HG03108 (cell line): ENCODE data around the gene KCNC1.

ENCODE experiments used
- ATAC-seq: cut with Tn5 transposase; IDR thresholded peaks from one replicate; pipeline ENCODE4 v1.9.1; 2021; ENCODE audit warnings: moderate library complexity; ENCODE audit not compliant: unreplicated experiment

The KCNC1 gene

DNA sequence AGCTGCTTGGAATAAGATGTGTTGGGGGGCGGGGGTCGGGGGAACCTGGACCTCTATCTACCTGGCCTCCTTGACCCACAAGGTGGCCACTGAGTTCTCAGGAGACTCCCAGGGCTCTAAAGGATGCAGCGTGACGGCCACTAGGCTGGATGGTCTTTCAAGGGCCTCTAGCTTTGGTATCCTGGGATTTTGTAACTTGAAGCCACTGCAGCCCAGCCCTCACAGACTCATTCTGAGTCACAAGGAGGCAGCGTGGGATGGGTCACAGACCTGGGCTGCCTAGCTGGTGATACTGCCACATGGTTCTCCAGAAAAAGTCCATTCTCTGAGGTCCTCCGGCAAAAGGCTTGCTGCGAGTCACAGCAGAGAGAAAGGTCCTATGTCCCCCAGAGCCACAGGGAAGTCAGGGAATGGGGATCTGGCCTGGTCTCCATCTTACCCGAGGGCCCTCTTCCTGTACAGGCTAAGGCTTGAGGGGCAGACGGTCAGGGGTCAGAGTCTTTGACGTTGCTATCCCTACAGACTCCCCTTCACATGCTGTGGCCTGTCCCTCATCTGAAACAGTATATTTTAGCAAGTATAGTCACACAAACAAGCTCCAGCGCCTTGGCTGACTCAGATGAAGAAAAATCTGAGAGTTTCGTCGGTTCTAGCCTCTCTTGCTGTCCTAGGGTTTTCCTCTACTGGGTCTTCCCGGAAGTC lies 52.4 kb downstream of the KCNC1 start:
- ATAC-seq, result no peak

GRCh38 chr11:17788084-17788483 lies 53.5 kb downstream of the KCNC1 start:
- ATAC-seq, result no peak

- ATAC-seq, result no peak
These were observed 55.9 kb downstream of the KCNC1 start for GRCh38 chr11:17790453-17790852.

- no peak for ATAC-seq
These were observed 56.6 kb downstream of the KCNC1 start for GRCh38 chr11:17791144-17791543.

- no peak for ATAC-seq
These were observed 57.6 kb downstream of the KCNC1 start for GRCh38 chr11:17792161-17792560.

GRCh38 chr11:17793642-17794170 lies 59.1 kb downstream of the KCNC1 start:
- no peak for ATAC-seq

- ATAC-seq, result no peak
These were observed 60.4 kb downstream of the KCNC1 start for GRCh38 chr11:17794981-17795380.

DNA sequence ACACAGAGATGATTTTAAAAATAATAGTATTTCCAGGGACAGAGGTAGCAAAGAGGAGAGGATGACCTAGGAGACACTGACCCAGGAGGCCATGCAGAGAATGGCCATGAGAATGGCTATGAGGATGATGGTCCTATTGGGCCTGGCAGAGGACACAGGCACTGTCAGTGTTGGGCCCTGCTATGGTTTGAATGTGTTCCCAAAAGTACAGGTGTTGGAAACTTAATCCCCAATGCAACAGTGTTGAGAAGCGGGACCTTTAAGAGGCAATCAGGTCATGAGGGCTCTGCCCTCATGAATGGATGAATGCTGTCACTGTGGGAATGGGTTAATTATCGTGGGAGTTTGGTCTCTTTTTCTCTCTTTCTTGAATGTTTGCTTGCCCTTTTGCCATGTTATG lies 61.6 kb downstream of the KCNC1 start:
- no peak for ATAC-seq

DNA sequence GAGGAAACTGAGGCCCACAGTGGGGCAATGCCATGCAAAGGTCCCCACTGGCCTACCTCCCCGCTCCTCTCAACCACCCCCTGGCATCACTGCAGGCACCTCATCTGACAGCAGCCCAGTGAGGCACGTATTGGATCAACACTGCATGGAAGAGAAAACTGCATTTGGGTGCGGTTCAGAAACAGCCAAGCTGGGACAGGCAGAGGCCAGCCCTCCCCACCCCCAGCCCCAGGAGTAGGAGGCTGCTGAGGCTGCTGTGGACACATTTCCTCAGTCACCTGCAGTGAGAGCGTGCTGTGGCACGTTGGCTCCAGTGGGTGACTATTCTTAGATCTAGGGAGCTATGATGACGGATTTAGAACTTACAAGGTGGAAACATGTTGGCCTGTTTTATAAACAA lies 63.7 kb downstream of the KCNC1 start:
- ATAC-seq, result no peak

DNA sequence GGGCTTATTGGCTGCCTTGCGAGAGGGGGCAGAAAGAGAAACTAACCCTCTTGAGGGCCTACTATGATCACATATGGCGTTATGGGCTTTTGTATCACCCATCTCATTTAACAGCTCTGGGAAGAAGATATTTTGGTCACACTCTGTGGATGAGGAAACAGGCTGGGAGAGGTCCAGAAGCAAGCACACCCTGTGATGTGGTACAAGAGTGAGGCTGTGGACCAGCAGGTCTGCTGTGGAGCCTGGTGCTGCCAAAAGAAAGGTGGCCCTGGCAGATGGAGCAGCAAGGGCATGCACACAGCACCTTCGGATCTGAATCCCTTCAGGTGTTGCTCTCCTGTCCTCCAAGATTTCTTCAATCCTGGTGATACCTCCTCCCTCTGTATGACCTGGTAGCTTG lies 64.1 kb downstream of the KCNC1 start:
- no peak for ATAC-seq

DNA sequence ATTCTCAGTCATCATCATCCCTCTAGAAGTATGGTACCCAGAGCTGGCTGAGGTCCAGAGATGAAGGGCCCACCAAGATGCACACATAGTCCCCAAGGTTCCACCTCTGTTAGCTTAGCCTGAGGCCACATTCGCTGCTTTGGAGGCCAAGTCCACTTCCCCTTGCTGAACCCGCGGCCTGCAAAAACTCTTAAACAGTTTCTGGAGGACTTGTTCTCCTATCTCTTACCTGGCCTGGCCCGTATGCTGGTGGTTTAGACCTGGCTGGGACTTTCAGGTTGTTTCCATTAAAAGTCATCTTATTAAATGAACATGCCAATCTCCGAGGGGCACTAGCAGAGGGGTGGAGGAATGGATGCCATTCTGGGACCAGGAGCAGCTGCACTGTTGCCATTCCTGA lies 64.6 kb downstream of the KCNC1 start:
- no peak for ATAC-seq

- ATAC-seq, result no peak
These were observed 66.6 kb downstream of the KCNC1 start for GRCh38 chr11:17801166-17801565.

DNA sequence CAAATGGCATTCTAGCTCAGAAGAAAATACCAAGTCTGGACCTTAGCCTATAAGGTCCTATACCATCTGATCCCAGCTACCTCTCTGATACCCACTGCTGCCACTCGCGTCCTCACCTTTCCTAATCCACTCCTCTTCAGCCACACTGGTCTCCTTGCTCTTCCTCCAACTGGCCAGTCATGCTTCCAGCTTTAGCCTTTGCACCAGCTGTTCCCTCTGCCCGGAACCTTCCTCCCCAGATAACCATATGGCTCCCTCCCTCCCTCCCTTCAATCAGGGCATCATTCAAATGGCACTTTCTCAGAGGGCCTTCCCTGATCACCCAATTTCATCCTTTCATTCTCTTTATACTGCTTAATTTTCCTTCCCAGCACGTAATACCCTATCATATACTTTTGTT lies 67.9 kb downstream of the KCNC1 start:
- ATAC-seq, result no peak

DNA sequence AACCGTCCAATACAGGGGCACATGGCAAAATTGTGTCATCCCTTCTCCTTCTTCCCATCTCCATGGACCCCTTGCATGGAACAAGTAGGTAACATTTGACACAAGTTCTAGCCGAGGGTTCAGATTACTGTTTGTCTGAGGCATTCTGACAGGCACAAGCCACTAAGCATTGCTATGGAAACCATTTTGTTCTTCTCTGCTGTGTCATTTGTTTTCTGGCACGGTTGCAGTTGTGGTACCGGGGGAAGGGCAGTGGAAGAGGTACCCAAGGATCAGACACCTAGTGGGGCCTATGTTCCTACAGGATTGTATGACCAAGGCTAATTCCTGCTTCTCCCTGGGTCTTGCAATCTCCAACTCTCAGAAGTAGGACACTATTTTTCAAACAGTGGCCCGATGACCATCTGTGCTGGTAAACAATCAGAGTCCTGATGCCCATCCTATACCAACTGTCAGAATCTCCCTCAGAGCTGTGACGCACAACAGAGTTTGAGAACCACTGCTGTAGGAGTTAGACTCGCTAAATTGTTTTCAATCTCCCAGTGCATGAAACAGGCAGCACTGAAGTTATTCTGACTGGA lies 69.3 kb downstream of the KCNC1 start:
- no peak for ATAC-seq

DNA sequence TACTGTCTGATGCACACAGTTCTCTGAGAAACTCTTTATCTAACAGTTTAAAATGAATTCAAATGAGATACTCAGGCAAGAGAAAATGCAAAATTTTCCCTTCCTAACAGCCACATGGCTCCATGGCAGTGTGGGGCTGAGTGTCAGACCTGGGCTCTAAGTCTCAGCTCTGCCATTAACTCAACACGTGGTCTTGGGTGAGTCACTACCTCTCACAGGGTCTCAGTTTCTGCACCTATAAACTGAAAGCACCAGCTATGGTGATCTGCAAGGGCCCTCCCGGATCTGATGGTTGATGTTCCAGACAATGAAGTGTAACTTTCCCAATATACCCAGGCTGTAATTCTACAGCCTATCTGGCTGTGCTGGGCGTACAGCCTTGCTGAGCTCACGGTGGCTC lies 70.5 kb downstream of the KCNC1 start:
- ATAC-seq, result no peak

DNA sequence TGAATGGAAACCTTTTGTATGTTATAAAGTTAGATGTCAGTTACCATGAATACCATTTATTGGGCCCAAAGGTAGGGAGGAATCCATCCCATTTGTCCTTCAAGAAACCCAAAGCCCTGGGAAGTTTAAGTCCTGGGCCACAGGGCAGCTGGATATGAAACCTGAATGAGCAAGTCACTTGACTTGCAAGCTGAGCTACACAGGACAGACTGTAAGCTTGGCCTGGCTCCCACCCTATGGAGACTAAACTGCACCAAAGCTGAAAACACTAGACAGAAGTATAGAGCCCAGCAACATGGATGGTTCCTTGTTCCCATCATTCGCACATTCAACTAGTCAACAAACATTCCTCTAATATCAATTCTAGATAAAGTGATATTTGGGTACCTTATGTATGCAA lies 71.3 kb downstream of the KCNC1 start:
- ATAC-seq, result no peak

- no peak for ATAC-seq
These were observed 72.5 kb downstream of the KCNC1 start for GRCh38 chr11:17807034-17807433.

DNA sequence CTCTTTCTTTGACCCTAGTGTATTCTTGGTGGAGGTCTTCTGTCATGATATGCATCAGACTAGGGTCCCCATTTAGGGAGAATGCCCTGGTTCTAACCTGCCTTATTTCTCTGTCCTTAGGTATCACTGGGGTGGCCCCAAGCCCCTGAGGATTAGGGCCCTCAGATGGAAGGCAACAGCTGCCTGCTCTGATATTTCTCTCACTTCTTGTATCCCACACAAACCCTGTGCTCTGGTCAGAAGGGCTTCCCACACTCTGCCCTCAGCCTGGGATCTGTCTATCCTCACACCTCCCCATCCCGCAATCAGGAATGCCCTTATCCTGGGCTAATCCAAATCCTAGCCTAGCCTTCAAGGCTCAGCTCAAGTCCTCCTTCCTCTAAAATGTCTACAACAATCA lies 75.5 kb downstream of the KCNC1 start:
- ATAC-seq, result no peak

DNA sequence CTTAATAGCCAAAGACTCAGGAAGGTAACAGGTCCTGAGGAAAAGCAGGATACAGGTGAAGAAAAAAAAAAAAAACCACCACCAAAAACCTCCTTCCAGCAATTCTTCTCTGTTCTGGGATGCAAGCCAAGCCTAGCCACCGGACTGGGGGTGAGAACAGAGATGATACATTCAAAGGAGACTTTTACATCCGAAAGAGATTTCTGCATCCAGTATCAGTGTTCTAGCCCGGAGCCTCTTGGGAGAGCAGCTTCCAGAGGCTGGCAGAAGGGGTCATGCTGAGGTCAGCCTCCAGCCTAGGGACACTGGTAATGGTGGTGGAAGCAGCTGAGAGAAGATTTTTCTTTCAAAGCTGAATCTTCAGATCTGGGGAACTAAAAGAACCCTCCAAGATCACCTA lies 76.2 kb downstream of the KCNC1 start:
- ATAC-seq, result no peak

DNA sequence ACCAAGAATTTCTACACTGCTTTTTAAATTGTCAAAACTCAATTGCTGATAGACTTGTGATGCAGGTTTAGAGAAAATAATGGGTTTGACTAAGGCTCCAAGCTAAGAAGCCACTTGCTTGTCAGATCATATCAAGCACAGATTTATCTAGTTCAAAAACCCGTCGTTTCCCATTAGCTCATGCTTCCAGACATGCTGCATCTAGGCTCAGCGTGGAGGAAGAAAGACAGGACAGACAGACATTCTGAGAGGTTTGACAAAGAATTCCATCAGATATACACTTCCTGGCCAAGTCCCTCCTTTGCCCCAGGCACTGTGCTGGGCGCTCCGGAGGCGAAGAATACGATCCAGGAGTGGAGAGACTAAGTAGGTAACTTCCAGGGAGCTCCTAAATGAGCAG lies 76.8 kb downstream of the KCNC1 start:
- ATAC-seq, result no peak

DNA sequence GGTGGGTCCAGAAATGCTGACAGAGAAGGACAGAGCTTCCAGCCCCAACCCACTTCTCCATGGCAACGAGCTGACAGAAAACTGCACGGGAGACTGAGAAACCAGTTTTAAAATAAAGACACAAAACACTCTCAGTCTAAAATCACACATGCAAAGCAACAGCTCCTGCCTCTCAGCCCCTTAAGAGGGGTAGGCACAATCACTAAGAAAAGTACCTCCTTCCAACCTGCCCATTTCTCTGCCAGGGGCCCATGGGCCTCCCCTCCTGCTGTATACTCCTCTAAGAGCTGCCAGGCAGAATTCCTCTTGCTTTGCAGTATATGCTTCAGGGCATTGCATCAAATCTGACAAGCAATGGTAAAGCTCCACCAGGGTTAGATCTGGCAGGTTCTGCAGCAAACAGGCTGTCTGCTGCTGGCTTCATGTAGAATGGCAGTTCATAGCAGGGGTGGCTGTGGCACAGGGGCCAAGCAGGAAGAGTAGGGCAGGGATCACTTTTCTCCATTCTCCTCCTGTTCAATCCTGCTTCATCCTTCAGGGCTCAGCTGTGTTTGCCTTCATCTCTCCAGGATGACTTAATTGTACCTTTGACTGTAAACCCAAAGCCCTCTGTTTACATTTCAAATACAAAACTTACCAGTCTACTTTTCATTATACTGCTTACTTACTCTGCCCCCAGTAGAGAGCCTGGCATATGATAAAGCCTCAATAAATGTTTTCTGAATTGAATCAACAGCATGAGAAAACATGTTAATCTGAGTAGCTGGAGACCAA lies 77.7 kb downstream of the KCNC1 start:
- ATAC-seq, result no peak

DNA sequence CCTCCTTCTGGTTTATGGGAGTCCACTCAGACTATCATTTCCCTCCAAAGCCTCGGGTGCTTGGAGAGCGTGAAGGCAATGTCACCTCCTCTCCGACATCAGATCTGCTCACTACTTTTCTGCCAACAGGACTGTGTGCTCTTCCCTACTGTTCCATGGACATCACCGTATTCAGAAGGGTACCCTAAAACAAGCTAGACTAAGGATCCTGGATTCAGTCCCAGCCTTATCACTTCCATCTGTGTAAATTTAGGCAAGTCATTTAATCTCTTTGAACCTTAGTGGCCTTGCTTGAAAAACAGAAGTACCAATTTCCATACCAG lies 78.2 kb downstream of the KCNC1 start:
- no peak for ATAC-seq
